T-helper 2 cell (primary cell): ENCODE results near the gene SPOCK1.
"Not testable (repeated sequence)": the region's sequence is repeated elsewhere in the genome, so short reads cannot be mapped to it uniquely, and the experiment has no call there.

Source experiments
- DNase-seq, 5 experiments: peaks; one replicate each; pipeline versions ENCODE4 v3.0.0 to v3.0.0-alpha.2; 2012 to 2022
- total RNA-seq, 2 donors: gene quantifications; one replicate each; lab custom pipeline; 2026; lab: John Stamatoyannopoulos, UW

SPOCK1 gene
- 0 to 0.13 reads per million in 2 donors for total RNA-seq

DNA sequence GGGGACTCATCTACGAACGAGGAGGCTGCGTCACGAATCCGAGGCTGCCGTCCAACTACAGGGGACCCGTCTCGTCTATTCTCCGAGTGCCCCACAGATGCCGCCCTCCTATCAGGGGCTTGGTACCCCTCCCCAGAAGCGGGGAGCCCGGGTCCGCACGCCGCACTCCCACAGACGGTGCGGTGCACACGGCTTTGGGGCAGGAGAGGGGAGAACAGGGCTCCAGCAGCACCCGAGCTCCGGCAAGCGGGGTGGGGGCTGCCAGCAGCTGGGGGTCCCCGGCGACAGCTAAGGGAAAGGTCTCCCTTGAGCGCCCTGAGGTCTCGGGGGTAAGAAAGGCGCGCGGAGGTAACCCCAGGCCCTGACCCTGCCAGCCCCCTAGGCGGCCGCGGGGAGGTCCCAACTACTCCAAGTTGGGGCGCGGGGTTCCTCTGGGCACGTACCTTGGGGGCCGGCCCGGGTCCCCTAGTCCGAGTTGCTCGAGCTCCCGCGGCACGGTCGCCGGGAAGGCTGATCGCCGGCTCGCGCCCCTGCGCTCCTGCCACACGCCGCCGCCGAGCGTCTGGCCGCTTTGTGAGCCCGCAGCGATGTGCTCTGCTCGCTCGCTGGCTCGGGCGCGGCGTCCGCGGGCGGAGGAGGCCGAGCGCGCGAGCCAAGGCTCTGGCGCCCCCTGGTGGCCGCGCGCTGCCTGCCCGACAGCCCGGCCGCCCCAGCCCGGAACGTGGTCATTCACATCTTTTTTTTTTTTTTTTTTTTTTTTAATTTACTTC is at the start of gene SPOCK1:
Gene SPOCK1 (minus strand): TSS at position 591 of the 770 bp plus-strand sequence.
- DNase-seq, result peak in 4 of 5 experiments; percentile 30 to 80 (median 32)

DNA sequence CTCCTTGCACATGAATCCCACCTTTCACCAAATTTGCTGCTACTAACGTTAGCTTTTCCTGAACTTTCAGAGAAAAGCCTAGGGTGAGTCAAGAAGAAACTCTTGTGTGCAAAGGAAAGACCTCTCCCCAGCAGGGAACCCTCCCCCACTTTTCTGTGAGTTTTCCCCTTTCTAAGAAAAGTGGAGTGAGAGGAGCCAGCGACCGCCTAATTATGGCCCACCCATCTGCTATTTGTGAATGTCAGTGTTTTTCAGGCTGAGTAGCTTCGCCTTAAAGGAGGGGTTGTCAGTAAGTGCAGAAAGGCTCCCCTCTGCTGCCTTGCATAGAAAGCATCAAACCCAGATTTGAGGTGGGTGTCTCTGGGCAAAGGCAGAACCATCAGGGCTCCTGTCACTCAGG is 46.8 kb upstream of the SPOCK1 start:
- no peak for DNase-seq

DNA sequence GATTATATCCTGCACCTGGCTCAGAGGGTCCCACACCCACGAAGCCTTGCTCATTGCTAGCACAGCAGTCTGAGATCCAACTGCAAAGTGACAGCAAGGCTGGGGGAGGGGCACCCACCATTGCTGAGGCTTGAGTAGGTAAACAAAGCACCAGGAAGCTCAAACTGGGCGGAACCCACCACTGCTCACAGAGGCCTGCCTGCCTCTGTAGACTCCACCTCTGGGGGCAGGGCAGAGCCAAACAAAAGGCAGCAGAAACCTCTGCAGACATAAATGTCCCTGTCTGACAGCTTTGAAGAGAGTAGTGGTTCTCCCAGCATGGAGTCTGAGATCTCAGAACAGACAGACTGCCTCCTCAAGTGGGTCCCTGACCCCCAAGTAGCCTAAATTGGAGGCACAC is 36.3 kb upstream of the SPOCK1 start:
- not testable (repeated sequence) for DNase-seq

DNA sequence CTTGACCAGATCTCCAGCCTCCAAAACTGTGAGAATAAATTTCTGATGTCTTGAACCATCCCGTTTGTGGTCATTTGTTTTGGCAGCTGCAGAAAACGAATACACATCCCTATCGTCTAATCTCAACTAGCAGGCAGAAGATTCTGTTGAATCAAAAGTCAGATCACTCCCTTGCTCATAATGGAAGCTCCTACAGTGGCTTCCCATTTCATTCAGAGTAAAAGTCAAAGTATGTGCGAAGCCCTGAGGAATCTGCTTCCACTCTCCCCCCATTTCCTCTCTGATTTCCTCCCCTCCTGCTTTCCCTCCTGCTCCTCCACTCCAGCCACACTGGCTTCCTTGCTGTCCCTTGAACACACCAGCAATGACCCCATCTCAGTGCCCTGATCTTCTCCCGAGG is 34.8 kb upstream of the SPOCK1 start:
- DNase-seq, result no peak

DNA sequence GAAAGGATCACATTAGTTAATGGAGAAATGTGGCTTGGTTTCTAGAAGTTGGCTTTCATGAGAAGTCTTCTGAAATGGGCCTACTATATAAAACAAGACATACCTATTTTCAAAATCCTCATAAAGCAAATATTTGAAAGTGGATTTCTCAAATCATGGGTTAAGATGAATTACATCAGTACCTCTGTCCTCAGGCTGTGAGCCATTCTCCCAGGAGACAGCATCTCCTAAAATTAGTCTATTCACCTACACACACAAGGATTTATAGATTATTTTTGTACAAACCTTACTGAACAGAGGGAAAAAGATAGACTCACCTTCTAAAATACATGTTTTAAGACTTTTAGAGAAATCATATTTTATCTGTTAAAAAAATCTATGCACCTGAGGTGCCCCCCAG is 32.1 kb upstream of the SPOCK1 start:
- DNase-seq, result no peak

DNA sequence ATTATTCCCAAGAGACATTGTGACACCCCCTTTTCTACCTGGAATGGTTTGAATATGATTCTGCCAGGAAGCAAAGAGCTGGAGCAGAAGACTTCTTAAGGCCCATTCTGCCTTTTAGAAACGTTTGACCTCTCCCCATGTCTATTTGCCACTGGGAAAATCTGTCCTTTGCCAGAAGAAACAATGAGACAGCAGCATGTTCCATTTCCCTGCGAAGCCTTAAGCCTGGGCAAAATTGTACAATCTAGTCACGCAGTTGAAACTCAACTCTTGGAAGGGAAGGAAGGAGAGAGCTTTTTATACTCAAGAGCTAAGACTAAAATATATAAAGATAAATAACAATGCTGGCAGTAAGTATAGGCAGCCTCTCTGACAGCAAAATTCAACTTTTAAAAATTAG is 22.1 kb upstream of the SPOCK1 start:
- no peak for DNase-seq

DNA sequence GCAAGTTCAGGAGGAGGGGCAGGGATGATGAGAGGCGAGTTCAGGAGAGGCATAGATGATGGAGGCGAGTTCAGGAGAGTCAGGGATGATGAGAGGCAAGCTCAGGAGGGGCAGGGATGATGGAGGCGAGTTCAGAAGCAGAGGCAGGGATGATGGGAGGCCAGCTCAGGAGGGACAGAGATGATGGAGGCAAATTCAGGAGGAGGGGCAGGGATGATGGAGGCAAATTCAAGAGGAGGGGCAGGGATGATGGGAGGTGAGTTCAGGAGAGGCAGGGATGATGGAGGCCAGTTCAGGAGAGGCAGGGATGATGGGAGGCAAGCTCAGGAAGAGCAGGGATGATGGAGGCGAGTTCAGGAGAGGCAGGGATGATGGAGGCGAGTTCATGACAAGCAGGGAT is 17.8 kb upstream of the SPOCK1 start:
- DNase-seq, result no peak

DNA sequence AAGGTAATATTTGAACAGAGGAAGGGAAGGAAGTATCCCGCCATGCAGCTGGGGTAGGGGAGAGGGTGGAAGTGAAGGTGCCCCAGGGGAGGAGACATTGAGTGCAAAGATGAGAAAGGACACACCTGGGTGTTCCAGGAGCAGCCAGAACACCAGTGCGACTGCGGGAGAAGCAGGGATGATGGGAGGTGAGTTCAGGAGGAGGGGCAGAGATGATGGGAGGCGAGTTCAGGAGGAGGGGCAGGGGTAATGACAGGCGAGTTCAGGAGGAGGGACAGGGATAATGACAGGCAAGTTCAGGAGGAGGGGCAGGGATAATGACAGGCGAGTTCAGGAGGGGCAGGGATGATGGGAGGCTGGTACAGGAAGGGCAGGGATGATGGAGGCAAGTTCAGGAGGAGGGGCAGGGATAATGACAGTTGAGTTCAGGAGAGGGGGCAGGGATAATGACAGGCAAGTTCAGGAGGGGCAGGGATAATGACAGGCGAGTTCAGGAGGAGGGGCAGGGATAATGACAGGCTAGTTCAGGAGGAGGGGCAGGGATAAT is 17.2 kb upstream of the SPOCK1 start:
- no peak for DNase-seq

DNA sequence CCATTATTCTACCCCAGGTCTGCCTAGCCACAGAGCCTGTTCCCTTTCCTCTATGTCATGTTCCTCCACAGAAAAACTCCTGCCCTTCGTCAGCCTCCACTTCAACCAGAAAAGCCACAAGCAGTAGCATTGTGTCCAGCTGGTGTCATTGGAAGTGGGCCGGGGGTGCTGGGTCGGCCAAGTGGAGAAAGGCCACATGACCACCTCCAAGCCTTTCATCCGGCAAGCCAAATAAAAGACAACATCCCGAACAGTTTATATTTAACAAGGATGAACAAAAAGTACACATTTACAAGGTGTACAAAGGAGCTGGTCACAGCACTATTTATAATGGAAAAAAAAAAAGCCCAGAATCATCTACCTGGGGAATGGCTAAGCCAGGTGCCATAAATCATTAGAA is 16.1 kb upstream of the SPOCK1 start:
- DNase-seq, result no peak

DNA sequence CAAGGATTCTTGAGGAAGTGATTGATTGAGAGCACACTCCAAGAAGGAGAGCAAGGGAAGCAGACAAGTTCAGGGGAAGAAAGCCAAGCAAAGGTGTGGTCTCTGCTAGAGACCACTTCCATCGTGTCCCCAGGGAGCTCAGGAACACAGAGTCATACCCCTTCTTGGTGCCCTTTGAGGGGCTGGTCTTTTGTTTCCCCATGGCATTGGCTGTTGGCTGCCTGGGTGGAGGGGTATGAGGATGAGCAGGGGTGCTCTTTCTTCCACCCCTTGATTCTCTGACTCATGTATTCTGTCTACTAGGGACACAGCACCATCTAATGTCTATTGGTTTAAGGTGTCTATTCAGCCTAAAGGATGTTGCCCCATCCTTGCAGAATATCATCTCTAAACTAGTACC is 11.5 kb upstream of the SPOCK1 start:
- no peak for DNase-seq

DNA sequence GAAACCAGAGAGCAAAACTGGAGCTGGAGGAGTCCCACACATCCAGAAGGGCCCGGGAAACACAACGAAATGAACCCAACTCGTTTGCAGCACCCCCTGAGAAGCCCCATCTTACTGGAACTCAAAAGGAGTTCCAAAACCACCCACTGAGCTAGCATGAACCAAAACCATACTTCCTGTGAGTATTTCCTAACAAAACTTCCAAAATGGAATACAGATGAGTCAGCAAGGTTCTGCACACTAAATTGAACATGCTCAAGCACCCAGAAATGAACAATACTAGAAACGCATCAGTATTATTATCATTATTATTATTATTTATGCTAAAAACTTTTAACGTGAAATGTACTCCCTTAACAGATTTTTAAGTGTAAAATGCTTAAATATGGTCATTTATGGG is 8.0 kb upstream of the SPOCK1 start:
- DNase-seq, result no peak

DNA sequence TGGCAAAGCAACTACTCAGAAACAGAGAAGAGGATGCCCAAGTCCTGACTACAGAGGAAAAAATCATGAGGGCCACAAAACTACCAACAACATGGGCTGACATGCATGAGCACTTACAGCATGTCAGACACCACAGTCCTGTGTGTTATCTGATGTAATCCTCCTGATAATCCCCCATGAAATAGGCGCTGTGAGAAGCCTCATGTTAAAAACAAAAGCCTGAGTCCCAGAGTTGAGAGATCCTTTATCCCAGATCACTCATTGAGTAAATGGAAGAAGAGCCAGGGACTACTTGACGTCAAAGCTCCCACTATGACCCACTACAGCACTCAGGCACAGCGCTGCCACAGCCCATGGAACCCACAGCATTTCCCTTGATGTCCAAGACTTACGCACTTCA is 7.2 kb upstream of the SPOCK1 start:
- DNase-seq, result no peak

DNA sequence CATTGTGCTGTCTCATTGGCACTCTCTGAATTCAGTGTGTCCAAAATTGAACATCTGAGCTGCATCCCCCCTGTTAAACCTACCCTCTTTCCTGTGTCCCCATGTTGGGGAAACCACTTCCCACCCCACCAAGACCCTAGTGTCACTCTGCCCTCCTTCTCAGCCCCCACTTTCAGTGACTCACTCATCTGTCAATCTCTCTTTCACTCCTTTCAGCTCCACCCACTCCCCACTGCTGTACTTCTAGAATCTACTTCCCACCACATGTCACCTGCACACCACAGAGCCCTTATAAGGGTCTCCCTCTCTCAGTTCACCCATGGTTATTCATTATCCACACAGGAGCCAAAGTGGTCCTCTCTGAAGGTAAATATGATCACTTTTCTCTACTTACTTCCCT is 5.8 kb upstream of the SPOCK1 start:
- no peak for DNase-seq

DNA sequence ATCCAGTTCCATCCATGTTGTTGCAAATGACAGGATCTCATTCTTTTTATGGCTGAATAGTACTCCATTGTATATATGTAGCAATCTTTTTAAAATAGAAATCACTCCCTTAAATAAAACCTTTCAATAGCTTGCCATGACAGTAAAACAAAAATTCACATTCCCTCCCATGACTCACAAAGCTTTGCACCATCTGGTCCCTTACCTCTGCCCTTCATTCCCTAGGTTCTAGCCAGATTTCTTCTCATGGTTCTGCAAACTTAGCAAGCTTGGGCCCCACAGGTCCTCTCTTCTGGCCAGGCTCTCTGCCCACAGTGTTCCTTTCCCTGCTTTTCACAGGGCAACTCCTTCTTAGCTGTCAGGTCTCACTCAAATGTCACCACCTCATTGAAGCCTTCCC is 4.3 kb upstream of the SPOCK1 start:
- DNase-seq, result no peak

DNA sequence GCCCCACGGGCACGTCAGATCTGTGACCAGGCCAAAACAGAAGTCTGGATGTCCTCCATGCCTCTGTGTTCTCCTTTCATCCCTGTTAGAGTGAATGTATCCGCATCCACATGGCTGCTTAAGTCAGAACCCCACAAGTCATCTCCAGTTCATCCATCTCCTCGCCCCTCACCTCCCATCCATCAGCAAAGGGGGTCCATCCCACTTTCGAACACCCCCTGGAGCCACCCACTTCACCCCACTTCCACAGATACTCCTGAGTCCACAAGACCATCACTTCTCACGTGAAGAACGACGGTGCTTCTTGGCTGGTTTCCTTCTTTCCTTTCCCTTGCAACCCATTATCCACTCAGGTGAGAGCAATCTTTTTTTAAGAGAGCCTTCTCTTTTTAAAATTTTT is 3.5 kb upstream of the SPOCK1 start:
- DNase-seq, result no peak

DNA sequence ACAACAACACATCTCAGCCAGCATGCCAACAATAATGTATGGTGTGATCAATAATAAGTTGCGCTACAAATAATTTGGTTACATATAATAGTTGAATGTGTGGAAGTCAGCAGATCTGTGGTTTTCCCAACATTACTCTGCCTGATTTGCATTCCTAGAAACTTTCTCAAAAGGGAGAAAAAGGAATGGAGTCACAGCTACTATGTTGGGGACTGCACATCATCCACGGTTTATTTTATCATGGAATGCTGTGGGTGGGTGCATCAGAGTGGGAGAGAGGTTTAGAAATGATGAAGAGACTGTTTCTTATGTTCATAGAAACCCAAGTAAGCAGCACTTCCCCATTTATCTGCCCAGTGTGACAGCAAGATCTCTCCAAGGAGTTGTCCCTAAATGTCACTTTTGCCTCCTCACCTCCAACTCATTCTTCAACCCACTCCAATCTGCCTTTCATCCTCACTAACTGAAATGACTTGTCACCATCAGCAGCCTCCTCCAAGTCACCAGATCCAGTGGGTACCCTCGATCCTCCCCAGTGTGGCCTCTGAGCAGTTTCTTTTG is 2.8 kb upstream of the SPOCK1 start:
- no peak for DNase-seq

DNA sequence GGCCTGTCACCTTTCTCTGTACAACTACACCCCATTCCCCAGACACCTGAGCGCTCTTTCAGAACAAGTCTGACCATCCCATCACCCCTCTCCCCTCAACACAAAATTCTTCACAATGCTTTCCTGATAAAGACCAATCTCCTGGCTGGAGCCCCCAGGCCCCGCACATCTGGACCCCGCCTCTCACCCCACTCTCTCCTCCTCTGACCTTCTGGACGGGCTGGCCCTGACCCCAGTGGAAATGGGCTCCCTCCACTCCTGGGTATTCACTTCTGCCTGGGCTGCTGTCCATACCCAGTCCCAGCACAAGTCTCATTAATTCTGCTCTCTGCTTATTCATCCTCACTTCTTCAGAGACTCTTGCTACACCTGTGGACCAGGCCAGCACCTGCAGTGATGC is 2.1 kb upstream of the SPOCK1 start:
- DNase-seq, result no peak

DNA sequence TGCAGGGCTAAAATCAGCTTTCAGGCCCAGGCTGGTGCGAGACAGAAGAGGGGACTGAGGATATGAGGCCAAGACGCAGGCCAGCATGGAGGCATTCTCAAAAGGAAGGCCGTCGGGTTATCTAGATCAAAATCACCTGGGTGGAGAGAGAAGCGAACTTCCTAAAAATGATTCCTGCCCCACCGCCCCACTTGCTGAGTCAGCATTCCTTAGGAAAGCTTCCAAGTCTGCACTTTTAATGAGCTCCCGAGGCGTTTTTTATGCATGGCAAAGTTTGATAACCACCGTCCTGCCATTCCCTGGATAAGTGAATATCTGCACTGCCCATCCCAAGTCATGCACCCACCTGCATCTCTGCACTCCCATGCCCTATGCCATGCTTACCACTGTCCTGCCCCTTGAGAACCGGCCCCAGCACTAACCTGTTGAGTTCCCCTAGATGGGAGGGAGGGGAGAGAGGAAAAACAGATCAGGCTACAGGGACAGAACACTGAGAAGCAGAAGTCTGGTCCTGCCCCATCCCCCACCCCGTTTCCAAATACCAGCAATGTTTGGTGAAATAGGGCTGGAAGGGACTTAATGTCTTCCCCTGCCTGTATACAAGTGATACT is 1.6 kb upstream of the SPOCK1 start:
- DNase-seq, result no peak

DNA sequence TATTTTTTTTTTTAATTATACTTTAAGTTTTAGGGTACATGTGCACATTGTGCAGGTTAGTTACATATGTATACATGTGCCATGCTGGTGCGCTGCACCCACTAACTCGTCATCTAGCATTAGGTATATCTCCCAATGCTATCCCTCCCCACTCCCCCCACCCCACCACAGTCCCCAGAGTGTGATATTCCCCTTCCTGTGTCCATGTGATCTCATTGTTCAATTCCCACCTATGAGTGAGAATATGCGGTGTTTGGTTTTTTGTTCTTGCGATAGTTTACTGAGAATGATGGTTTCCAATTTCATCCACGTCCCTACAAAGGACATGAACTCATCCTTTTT is 351 bp upstream of the SPOCK1 start:
- not testable (repeated sequence) for DNase-seq

DNA sequence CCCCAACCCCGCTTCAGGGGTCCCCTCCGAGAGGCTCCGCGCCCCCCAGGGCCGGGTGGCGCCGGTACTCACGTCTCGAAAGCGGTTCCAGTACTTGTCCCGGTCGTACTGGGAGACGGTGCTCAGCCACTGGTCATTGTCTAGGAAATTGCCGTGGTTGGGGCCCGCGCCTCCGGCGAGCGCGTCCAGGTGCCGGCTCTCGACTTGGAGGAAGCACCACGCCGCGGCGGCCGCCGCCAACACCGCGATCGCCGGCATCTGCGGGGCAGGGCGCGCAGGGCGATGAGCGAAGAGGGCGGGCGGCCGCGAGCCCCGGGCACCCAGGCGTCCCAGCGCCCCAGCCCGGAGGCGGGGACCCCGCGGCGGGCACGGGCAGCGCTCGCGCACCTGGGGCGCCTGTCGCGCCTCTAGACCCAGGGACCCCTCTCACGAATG is 808 bp downstream of the SPOCK1 start:
- peak in 1 of 5 experiments; percentile 21 for DNase-seq

DNA sequence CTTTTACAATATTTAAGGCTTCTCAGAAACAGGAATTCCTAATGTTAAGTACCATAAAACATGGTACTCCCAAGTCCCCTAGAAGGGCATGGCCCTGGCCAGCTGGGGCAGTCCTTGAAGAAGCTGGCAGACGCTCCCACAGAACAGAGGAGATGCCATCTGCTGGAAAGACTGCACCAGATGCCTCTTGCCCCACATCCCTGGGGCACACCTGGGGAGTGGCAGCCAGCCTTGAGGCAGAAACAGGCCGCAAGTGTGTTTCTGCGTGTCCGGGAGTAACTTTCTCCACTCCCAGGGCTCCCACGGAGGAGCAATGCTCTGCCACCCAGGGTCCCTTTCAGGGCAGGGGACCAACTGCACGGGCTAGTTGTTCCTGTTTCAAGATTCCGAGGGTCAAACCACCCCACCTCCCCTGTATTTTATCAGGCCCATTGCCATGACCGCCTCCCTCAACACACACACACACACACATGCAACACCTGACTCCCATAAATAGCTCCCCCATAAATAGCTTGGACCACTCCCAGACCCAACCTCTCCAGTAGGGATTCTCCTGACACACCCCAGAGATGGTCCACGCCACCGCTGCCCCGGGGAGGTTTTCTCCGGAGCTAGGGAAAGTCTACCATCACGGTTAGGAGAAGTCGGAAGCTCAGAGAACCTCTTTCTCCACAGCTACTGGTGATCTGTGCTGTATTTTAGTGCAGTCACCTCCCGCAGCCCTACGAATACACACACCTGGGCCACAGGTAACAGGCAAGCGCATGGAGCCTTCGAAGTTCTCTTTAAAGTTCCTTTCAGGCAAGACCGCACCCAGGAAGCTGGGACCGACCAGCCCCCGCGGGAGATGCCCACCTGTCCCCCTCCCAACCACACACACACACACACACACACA is 1.5 kb downstream of the SPOCK1 start:
- DNase-seq, result no peak

DNA sequence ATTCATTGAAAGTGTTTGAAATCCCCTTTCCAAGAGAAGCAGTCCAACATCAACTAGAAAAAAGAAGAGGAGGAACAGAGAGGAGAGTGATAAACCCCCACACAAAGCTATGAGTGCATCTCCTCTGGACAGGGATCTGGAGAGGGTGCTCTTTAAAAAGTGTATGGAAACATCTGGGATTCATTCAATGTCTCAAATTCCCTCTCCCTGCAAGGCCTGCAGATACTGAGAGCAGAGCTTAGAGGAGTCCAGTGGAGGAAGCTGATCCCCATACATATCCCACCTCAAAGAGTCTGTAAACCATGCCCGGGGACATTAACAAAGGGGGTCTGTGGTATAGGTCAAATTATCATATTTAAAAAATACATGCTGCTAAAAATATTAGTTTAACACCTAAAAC is 2.2 kb downstream of the SPOCK1 start:
- DNase-seq, result no peak

DNA sequence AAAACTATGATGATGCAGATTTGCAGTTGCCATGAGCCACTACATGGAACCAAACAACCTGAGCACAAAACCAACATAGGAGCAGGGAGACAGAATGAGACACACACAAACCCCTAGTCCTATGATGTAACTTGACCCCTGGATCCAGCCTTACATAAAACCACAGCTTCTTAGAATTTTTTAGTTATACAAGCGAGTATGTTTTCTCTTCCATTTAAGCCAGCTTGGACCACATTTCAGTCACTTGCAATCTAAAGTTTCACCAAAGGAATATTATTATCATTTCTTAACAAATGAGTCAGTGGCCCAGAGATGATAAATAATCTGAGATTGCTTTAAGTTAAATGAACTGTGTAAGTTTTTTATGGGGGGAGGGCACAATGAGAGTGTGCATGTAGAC is 6.8 kb downstream of the SPOCK1 start:
- DNase-seq, result no peak
